Parathyroid adenoma (tissue), 2 donors: Measurements from ENCODE around the gene ZNF600.
"Not testable (repeated sequence)": the region's sequence is repeated elsewhere in the genome, so short reads cannot be mapped to it uniquely, and the experiment has no call there.

Experiments
- H2AFZ ChIP-seq: fragments of 300-600 bp; sonication (generic); one replicate; pipeline ENCODE4 v1.7.0; 2017; ENCODE audit warnings: antibody characterized with exemption, mild to moderate bottlenecking
- H3K27ac ChIP-seq: fragments of 300-600 bp; sonication (generic); one replicate; pipeline ENCODE4 v1.7.0; 2017
- H3K27me3 ChIP-seq: fragments of 300-600 bp; sonication (generic); one replicate; pipeline ENCODE4 v1.7.0; 2017; ENCODE audit warnings: low read length; ENCODE audit not compliant: control insufficient read depth, insufficient read depth
- H3K36me3 ChIP-seq: fragments of 300-600 bp; sonication (generic); one replicate; pipeline ENCODE4 v1.7.0; 2017; ENCODE audit warnings: low read length; ENCODE audit not compliant: control insufficient read depth, insufficient read depth
- H3K4me1 ChIP-seq: fragments of 300-600 bp; sonication (generic); one replicate; pipeline ENCODE4 v1.7.0; 2017; ENCODE audit warnings: control low read depth
- H3K4me2 ChIP-seq: fragments of 300-600 bp; sonication (generic); one replicate; pipeline ENCODE4 v1.7.0; 2017; ENCODE audit warnings: low read length
- H3K4me3 ChIP-seq: fragments of 300-600 bp; sonication (generic); one replicate; pipeline ENCODE4 v1.7.0; 2017; ENCODE audit warnings: low read depth, low read length
- H3K79me2 ChIP-seq: fragments of 300-600 bp; sonication (generic); one replicate; pipeline ENCODE4 v1.7.0; 2017; ENCODE audit warnings: control low read depth
- H3K9ac ChIP-seq: fragments of 300-600 bp; sonication (generic); one replicate; pipeline ENCODE4 v1.7.0; 2017; ENCODE audit warnings: mild to moderate bottlenecking
- H3K9me3 ChIP-seq: fragments of 300-600 bp; sonication (generic); one replicate; pipeline ENCODE4 v1.7.0; 2017; ENCODE audit warnings: low read length; ENCODE audit not compliant: control insufficient read depth
- CTCF ChIP-seq: fragments of 300-600 bp; sonication (generic); IDR thresholded peaks from one replicate; pipeline ENCODE4 v1.7.0; 2017; ENCODE audit warnings: antibody characterized with exemption, mild to moderate bottlenecking
- donor health status: primary hyperparathyroidism.

Gene ZNF600

GRCh38 chr19:52809801-52810200, 23.2 kb upstream of the ZNF600 start:
- Histone ChIP-seq H3K9ac (no peak overlapping the region), H3K4me3 (no peak overlapping the region), H3K36me3 (no peaks in the 10 kb centered on the region), H3K4me2 (no peak overlapping the region), H3K27ac (no peak overlapping the region), H2AFZ (no peak overlapping the region), H3K79me2 (no peaks in the 10 kb centered on the region), H3K27me3 (no peaks in the 10 kb centered on the region), H3K4me1 (no peaks in the 10 kb centered on the region), H3K9me3 (no peaks in the 10 kb centered on the region)
- TF ChIP-seq CTCF = no peak

GRCh38 chr19:52799950-52800640, 13.5 kb upstream of the ZNF600 start:
- not testable (repeated sequence) for H3K27ac ChIP-seq, H3K79me2 ChIP-seq, H3K36me3 ChIP-seq, H3K9me3 ChIP-seq, H3K9ac ChIP-seq, H3K4me1 ChIP-seq, H3K4me2 ChIP-seq, H2AFZ ChIP-seq, H3K27me3 ChIP-seq, H3K4me3 ChIP-seq

- no peak overlapping the region for H3K4me2 ChIP-seq
- H3K9ac ChIP-seq = no peak overlapping the region
- no peaks in the 10 kb centered on the region for H3K4me1 ChIP-seq
- no peaks in the 10 kb centered on the region for H3K79me2 ChIP-seq
- H3K4me3 ChIP-seq = no peak overlapping the region
- no peaks in the 10 kb centered on the region for H3K9me3 ChIP-seq
- no peaks in the 10 kb centered on the region for H3K27me3 ChIP-seq
- H3K27ac ChIP-seq = no peak overlapping the region
- no peaks in the 10 kb centered on the region for H3K36me3 ChIP-seq
- no peak for TF ChIP-seq CTCF
- no peak overlapping the region for H2AFZ ChIP-seq
These were observed 2.8 kb upstream of the ZNF600 start for GRCh38 chr19:52789440-52789839.

GRCh38 chr19:52786078-52786463, 520 bp downstream of the ZNF600 start:
- H3K4me1 ChIP-seq = no peaks in the 10 kb centered on the region
- peak overlapping the region; percentile 89 for H3K4me2 ChIP-seq
- peak overlapping the region; percentile 67 for H3K4me3 ChIP-seq
- no peaks in the 10 kb centered on the region for H3K9me3 ChIP-seq
- TF ChIP-seq CTCF = no peak
- H3K36me3 ChIP-seq = no peaks in the 10 kb centered on the region
- peak overlapping the region; percentile 29 for H3K27ac ChIP-seq
- H2AFZ ChIP-seq = peak overlapping the region; percentile 83
- H3K9ac ChIP-seq = peak overlapping the region; percentile 11
- H3K79me2 ChIP-seq = no peaks in the 10 kb centered on the region
- H3K27me3 ChIP-seq = no peaks in the 10 kb centered on the region

- H3K27ac ChIP-seq = no peak overlapping the region
These were observed 1.1 kb downstream of the ZNF600 start for GRCh38 chr19:52785506-52785905.

GRCh38 chr19:52782864-52783263, 3.7 kb downstream of the ZNF600 start:
- H3K4me1 ChIP-seq, H3K4me2 ChIP-seq, H3K79me2 ChIP-seq, H3K4me3 ChIP-seq, H3K9ac ChIP-seq, H3K36me3 ChIP-seq, H3K27me3 ChIP-seq, H3K27ac ChIP-seq, H3K9me3 ChIP-seq, H2AFZ ChIP-seq: not testable (repeated sequence)

More at GRCh38 chr19:52785506-52785905, 1.1 kb downstream of the ZNF600 start:
- H3K79me2 ChIP-seq = no peaks in the 10 kb centered on the region
- peak overlapping the region; percentile 67 for H3K4me3 ChIP-seq
- H3K9ac ChIP-seq = no peak overlapping the region
- H3K9me3 ChIP-seq = no peaks in the 10 kb centered on the region
- H2AFZ ChIP-seq = no peak overlapping the region
- TF ChIP-seq CTCF = no peak
- no peaks in the 10 kb centered on the region for H3K36me3 ChIP-seq
- H3K4me1 ChIP-seq = no peaks in the 10 kb centered on the region
- no peaks in the 10 kb centered on the region for H3K27me3 ChIP-seq
- no peak overlapping the region for H3K4me2 ChIP-seq
